ENCODE results near the gene KNSTRN.

- no peak for TF ChIP-seq POLR2AphosphoS5 (IDR thresholded peaks at IDR 0.05; ENCODE audit: low read depth, low read length)
- TF ChIP-seq TAF1 (IDR thresholded peaks at IDR 0.05; ENCODE audit: borderline replicate concordance, low read depth, low read length), result no peak
These were observed 33.4 kb upstream of the KNSTRN start for GRCh38 chr15:40349163-40349562.

All from GM12892 (cell line).